ENCODE data around the gene GNAS-AS1.

GNAS-AS1 gene

GRCh38 chr20:58810116-58810878 is 40.4 kb downstream of the GNAS-AS1 start:
- in situ Hi-C loops (cut with MboI; ENCODE audit: low sequenced_read_pairs, unreplicated experiment): no loop called here
- TF ChIP-seq, protein P1, sequence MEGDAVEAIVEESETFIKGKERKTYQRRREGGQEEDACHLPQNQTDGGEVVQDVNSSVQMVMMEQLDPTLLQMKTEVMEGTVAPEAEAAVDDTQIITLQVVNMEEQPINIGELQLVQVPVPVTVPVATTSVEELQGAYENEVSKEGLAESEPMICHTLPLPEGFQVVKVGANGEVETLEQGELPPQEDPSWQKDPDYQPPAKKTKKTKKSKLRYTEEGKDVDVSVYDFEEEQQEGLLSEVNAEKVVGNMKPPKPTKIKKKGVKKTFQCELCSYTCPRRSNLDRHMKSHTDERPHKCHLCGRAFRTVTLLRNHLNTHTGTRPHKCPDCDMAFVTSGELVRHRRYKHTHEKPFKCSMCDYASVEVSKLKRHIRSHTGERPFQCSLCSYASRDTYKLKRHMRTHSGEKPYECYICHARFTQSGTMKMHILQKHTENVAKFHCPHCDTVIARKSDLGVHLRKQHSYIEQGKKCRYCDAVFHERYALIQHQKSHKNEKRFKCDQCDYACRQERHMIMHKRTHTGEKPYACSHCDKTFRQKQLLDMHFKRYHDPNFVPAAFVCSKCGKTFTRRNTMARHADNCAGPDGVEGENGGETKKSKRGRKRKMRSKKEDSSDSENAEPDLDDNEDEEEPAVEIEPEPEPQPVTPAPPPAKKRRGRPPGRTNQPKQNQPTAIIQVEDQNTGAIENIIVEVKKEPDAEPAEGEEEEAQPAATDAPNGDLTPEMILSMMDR (IDR thresholded peaks at IDR 0.05; ENCODE audit: borderline replicate concordance, control extremely low read depth, extremely low read depth, insufficient read depth, missing control alignments): no peak
- no peak for DNase-seq (ENCODE audit: low spot score)

DNA sequence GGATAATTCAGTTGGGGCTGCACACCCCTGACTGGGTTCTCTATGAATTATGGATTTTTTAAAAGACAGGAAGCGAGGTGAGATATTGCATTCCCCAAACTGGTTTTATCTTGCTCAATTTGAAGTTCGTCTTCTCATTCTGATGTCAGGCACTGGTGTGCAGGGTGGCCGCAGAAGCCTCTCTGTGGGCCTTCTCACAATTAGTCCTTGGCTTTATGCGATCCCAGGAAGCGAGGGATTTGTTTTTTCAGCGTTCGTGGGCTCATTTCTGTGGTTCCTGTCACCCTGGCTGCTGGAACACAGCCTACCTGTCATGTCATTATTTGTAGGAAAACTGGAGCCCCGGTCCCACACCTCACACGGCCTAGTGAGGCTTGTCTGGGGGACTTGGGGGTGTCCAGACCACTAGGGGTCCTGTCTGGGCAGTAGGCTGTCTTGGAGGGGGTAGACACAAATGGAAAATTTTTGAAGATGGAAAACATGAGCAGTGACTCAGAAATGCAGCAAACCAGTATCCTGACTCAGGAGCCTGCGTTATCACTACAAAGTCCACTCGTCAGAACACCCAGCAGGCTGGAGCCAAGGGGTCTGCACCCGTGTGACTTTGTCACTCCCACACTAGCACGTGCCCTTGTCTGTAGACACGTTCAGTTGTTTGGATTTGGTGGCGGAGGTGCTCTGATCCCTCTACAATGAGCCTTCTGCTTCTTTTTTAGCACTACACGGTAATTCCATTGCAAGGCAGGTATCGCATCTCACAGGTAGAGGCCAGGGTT is 42.2 kb downstream of the GNAS-AS1 start:
- in situ Hi-C loops (cut with MboI; ENCODE audit: low sequenced_read_pairs, unreplicated experiment): no loop called here
- TF ChIP-seq, protein P1 (IDR thresholded peaks at IDR 0.05; ENCODE audit: borderline replicate concordance, control extremely low read depth, extremely low read depth, insufficient read depth, missing control alignments): no peak

GRCh38 chr20:58807801-58808200 is 42.9 kb downstream of the GNAS-AS1 start:
- no peak for DNase-seq (ENCODE audit: low spot score)
- in situ Hi-C loops (cut with MboI; ENCODE audit: low sequenced_read_pairs, unreplicated experiment): no loop called here
- TF ChIP-seq, protein P1 (IDR thresholded peaks at IDR 0.05; ENCODE audit: borderline replicate concordance, control extremely low read depth, extremely low read depth, insufficient read depth, missing control alignments): no peak

More for the DNA sequence above, 42.2 kb downstream of the GNAS-AS1 start:
- DNase-seq (ENCODE audit: low spot score): no peak

DNA sequence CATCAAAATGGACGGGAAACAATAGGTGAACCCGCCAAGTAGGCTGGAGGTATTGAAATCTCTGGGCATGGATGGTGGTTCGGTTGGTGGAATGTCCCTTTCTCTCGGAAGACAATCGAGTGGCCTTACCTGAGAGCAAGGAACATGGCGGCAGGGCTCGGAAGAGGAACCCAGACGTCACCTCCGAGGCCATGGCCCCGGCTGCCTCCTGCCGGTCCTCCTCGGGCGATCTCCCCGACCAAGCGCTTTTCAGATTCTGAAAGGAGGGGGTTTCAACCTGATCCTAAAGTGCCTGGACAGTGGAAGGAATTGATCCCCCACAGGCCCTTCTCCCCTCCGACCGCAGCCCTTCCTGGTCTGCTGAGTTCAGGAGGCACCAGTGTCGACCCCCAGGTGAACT is 47.2 kb downstream of the GNAS-AS1 start:
- TF ChIP-seq, protein P1 (IDR thresholded peaks at IDR 0.05; ENCODE audit: borderline replicate concordance, control extremely low read depth, extremely low read depth, insufficient read depth, missing control alignments): no peak
- in situ Hi-C loops (cut with MboI; ENCODE audit: low sequenced_read_pairs, unreplicated experiment): no loop called here
- no peak for DNase-seq (ENCODE audit: low spot score)

DNA sequence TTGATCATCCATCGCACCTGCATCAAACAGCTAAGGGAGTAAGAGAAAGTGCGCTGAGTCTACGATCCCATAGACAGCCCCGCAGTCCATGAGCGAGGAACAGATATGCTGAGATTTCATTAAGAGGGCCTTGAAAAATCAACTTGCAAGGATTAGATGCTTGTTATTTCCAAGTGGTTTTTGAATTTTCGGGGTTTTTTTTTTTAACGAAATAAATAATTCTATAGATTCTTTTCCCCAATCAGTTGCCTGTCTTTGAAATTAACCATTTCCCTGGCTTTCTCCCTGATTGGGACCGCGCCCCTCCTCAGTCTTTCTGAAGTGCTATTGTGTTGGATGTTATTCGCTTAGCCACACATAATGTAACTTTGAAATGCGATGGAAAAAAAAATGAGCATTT is 48.6 kb downstream of the GNAS-AS1 start:
- in situ Hi-C loops (cut with MboI; ENCODE audit: low sequenced_read_pairs, unreplicated experiment): no loop called here
- TF ChIP-seq, protein P1 (IDR thresholded peaks at IDR 0.05; ENCODE audit: borderline replicate concordance, control extremely low read depth, extremely low read depth, insufficient read depth, missing control alignments): no peak
- DNase-seq (ENCODE audit: low spot score): no peak

DNA sequence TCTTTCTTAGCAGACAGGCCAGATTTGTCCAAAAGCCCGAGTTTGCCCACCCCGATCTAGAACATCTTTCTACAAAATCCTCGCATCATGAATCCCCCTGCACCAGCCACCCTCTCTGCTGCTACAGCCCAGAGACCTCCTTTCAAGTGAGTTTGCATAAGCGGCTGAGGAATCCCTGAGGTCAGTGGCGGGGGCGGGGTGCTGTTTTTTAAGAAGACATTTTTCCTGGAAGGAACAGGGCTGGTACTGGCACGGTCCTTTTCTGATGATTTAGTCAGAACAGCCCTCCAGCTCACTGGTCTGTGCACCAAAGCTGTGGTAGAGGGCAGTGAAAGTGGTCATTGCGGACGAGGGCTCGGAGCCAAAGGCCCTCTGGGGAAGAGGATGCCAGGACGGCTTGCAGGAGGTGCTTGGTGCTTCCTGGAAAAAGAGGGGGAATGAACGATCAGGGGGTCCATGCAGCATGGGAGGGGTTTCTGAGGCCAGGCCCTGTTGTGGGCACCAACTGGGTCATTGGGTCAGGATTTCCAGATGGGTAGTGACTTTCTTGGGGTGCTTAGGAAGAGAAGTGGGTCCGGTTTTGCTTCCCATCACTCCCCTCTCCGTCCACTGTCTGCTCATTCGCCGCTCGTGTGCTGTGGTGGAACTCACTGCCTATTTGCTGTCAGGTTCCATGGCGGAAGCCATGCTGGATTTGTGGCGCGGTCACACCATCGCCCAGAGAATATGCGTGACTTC is 50.4 kb downstream of the GNAS-AS1 start:
- no peak for DNase-seq (ENCODE audit: low spot score)
- in situ Hi-C loops (cut with MboI; ENCODE audit: low sequenced_read_pairs, unreplicated experiment): no loop called here
- TF ChIP-seq, protein P1 (IDR thresholded peaks at IDR 0.05; ENCODE audit: borderline replicate concordance, control extremely low read depth, extremely low read depth, insufficient read depth, missing control alignments): no peak
